Endothelial cell of umbilical vein (primary cell): ENCODE results near the gene PDE3B. TPM values are rescaled to one million over a fixed set of nuclear protein-coding genes. Genes with fewer than 3 reads are reported as not detected.

ENCODE experiments used
- BruUV-seq: library from RNA; stranded (reverse); fragments of 400-500 nt; replicated peaks from 2 replicates; lab custom pipeline; 2021; lab: Mats Ljungman, UMichigan
- CTCF ChIA-PET: fragments of 300-600, 350-600 bp; sonication (Branson Sonifier 250); formaldehyde crosslinking; loops from one replicate; lab custom pipeline; 2021; ENCODE audit warnings: antibody characterized with exemption, inconsistent platforms; lab: Charles Lee
- POLR2A ChIA-PET: fragments of 300-600, 350-600 bp; sonication (Branson Sonifier 250); formaldehyde crosslinking; loops from one replicate; lab custom pipeline; 2021; ENCODE audit warnings: antibody characterized with exemption, inconsistent platforms; lab: Charles Lee
- DNase-seq: peaks from one replicate; pipeline ENCODE4 v3.0.0-alpha.2; 2011; ENCODE audit warnings: low read depth, low spot score
- FAIRE-seq: peaks from 2 replicates; lab custom pipeline; 2011; peaks lifted over from hg19 to GRCh38; lab: Jason Lieb, UNC
- H2AFZ ChIP-seq: 2 replicates; pipeline ENCODE4 v1.6.0; 2012; ENCODE audit warnings: low read depth, low read length, control low read depth, inconsistent platforms
- H3K27ac ChIP-seq: 2 replicates; pipeline ENCODE4 v1.5.1; 2011; ENCODE audit warnings: low read depth, mild to moderate bottlenecking, control low read depth, low read length, moderate library complexity; ENCODE audit not compliant: insufficient read depth
- H3K27me3 ChIP-seq, 2 experiments: 2 replicates each; pipeline versions ENCODE4 v1.6.0 to v1.6.1; 2011; ENCODE audit warnings: low read length in 2 of 2, mixed read lengths in 1 of 2; ENCODE audit not compliant: control insufficient read depth in 2 of 2, insufficient read depth in 2 of 2
- H3K36me3 ChIP-seq, 2 experiments: 2 replicates in 1 of 2; 3 replicates in 1 of 2; pipeline ENCODE4 v1.5.1; 2011; ENCODE audit warnings: low read length in 2 of 2, mild to moderate bottlenecking in 1 of 2, moderate library complexity in 1 of 2; ENCODE audit not compliant: control insufficient read depth in 2 of 2, insufficient read depth in 2 of 2; ENCODE audit errors: extremely low read depth in 1 of 2
- H3K4me1 ChIP-seq: 3 replicates; pipeline ENCODE4 v1.5.1; 2011; ENCODE audit warnings: mild to moderate bottlenecking, low read length; ENCODE audit not compliant: control insufficient read depth, insufficient read depth; ENCODE audit errors: extremely low read depth
- H3K4me2 ChIP-seq: 2 replicates; pipeline ENCODE4 v1.6.1; 2011; ENCODE audit warnings: low read length, control low read depth, mixed read lengths; ENCODE audit not compliant: insufficient read depth
- H3K4me3 ChIP-seq, 3 experiments: fragments of 200-600 bp in 1 of 3; sonication (generic), shearing (Covaris generic) in 1 of 3; replicated peaks in 1 of 3; 2 replicates each; pipeline ENCODE4 v1.5.1; 2011 to 2016; ENCODE audit warnings: control low read depth in 3 of 3, low read length in 3 of 3, mild to moderate bottlenecking in 2 of 3, inconsistent platforms in 1 of 3, low read depth in 1 of 3, moderate library complexity in 1 of 3; ENCODE audit not compliant: insufficient read depth in 1 of 3
- H3K79me2 ChIP-seq: 2 replicates; pipeline ENCODE4 v1.6.0; 2012; ENCODE audit warnings: low read length, inconsistent platforms; ENCODE audit not compliant: control insufficient read depth, insufficient read depth
- H3K9ac ChIP-seq: replicated peaks from 2 replicates; pipeline ENCODE3; 2011; ENCODE audit warnings: low read length, control low read depth; ENCODE audit not compliant: insufficient read depth; ENCODE audit errors: extremely low read depth
- H3K9me1 ChIP-seq: replicated peaks from 3 replicates; pipeline ENCODE4 v1.6.0; 2011; ENCODE audit warnings: mild to moderate bottlenecking, low read length; ENCODE audit not compliant: control insufficient read depth, insufficient read depth; ENCODE audit errors: extremely low read depth
- H3K9me3 ChIP-seq: replicated peaks from 2 replicates; pipeline ENCODE4 v1.5.1; 2012; ENCODE audit warnings: low read length, inconsistent platforms; ENCODE audit not compliant: control insufficient read depth, insufficient read depth
- H4K20me1 ChIP-seq: replicated peaks from 2 replicates; pipeline ENCODE3; 2011; ENCODE audit warnings: mild to moderate bottlenecking, low read length; ENCODE audit not compliant: control insufficient read depth, insufficient read depth; ENCODE audit errors: extremely low read depth
- EZH2 ChIP-seq: IDR thresholded peaks from 2 replicates; pipeline ENCODE4 v1.6.1; 2012; ENCODE audit warnings: borderline replicate concordance, low read depth, mild to moderate bottlenecking, moderate library complexity, low read length, inconsistent platforms; ENCODE audit not compliant: severe bottlenecking
- FOS ChIP-seq: IDR thresholded peaks from 2 replicates; pipeline ENCODE4 v1.6.1; 2011; ENCODE audit warnings: mild to moderate bottlenecking, low read length, moderate library complexity, borderline replicate concordance; ENCODE audit not compliant: insufficient read depth
- GATA2 ChIP-seq: IDR thresholded peaks from 2 replicates; pipeline ENCODE4 v1.7.0; 2011; ENCODE audit warnings: low read depth, mild to moderate bottlenecking, moderate library complexity, mixed read lengths, low read length; ENCODE audit not compliant: insufficient read length, insufficient read depth
- JUN ChIP-seq: IDR thresholded peaks from 2 replicates; pipeline ENCODE4 v1.6.1; 2011; ENCODE audit warnings: borderline replicate concordance, low read depth; ENCODE audit not compliant: insufficient read length, insufficient read depth
- POLR2A ChIP-seq: IDR thresholded peaks from 2 replicates; pipeline ENCODE4 v1.6.1; 2012; ENCODE audit warnings: low read depth, mild to moderate bottlenecking, control low read depth, low read length
- POLR2AphosphoS5 ChIP-seq: IDR thresholded peaks from 2 replicates; pipeline ENCODE4 v1.6.1; 2012; ENCODE audit warnings: low read depth, mild to moderate bottlenecking, control low read depth, low read length, moderate library complexity; ENCODE audit not compliant: insufficient read depth
- dilution Hi-C: fragments of 300-500 bp; cut with MboI; formaldehyde crosslinking; loops from one replicate; pipeline ENCODE4 v1.15.0; 2019; ENCODE audit warnings: low sequenced_read_pairs; ENCODE audit not compliant: extremely low pct_ligation_motif_present
- intact Hi-C: fragments of 100-400 bp; cut with micrococcal nuclease; formaldehyde crosslinking; loops from one replicate; pipeline ENCODE4 v1.10.0; 2022
- polyA plus RNA-seq, 4 experiments: library from polyadenylated mRNA; depleted of rRNA in 3 of 4; stranded (reverse) in 3 of 4; unstranded in 1 of 4; fragments of >200 nt; gene quantifications; 2 replicates each; pipeline versions ENCODE4 v1.2.1 to v1.2.3, GENCODE V29; 2011 to 2012; ENCODE audit warnings: missing spikeins in 1 of 4
- total RNA-seq: library from RNA; stranded (reverse); gene quantifications from 2 replicates; pipeline ENCODE4 v1.2.3, GENCODE V29; 2021
- TF ChIP-seq, protein P1 (sequence below): IDR thresholded peaks from 2 replicates; pipeline ENCODE4 v1.6.1; 2011; ENCODE audit not compliant: insufficient read depth, insufficient read length

Gene PDE3B
- total and polyA plus RNA-seq, 2 donors (not counting 3 experiments of a cell fraction or from before 2014, with no cell fraction given): 0.26 to 1.9 TPM

DNA sequence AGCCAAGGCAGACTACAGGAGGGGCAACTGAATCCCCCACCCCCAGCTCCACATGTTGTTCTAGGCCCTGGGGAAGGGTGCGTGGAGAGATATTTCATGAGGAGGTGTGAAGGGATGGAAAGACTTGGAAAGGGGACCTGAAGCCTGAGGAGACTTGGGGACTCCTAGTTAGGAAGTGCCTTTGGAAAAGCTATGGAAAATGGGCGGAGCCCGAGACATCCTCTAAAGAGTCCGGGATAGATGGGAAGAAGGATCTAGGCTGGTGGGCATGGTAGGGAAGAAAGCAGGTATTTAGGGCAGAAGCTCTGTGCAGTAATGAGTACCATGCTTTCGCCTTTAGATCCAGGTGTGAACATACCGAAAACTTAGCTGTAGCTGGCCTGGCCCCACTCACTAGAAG, 263.4 kb downstream of the PDE3B start:
- TF ChIP-seq POLR2AphosphoS5 (no peak), GATA2 (no peak), JUN (no peak), FOS (no peak), POLR2A (no peak), EZH2 (no peak)
- TF ChIP-seq, protein P1, sequence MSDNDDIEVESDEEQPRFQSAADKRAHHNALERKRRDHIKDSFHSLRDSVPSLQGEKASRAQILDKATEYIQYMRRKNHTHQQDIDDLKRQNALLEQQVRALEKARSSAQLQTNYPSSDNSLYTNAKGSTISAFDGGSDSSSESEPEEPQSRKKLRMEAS: no peak
- Histone ChIP-seq H3K9ac (no peak overlapping the region), H4K20me1 (no peaks in the 10 kb centered on the region), H3K9me1 (no peaks in the 10 kb centered on the region), H3K4me3 (no peak overlapping the region), H2AFZ (no peak overlapping the region), H3K4me2 (no peak overlapping the region), H3K79me2 (no peaks in the 10 kb centered on the region), H3K27ac (no peak overlapping the region), H3K4me1 (peaks cover 18% of the 10 kb centered on the region), H3K36me3 (no peaks in the 10 kb centered on the region), H3K27me3 (peaks cover 0 to 11% of the 10 kb centered on the region in 2 experiments), H3K9me3 (no peaks in the 10 kb centered on the region)
- POLR2A ChIA-PET: interaction anchor here (1.0 to 1.9 kb wide), 3 partner anchors 15 to 117 kb away, joined by 3 to 10 read pairs (median 7); partner anchors contain the start of gene CYP2R1
- BruUV-seq: no TSS peak
- FAIRE-seq: no peak
- intact Hi-C loops: loop anchor here (1.0 to 5.0 kb wide), 5 partner anchors 117 to 385 kb away; partner anchors contain the start of genes PDE3B and PSMA1
- no peak for DNase-seq
- dilution Hi-C loops: no loop called here
- CTCF ChIA-PET: interaction anchor here (0.7 to 9.7 kb wide), 36 partner anchors 8 to 1707 kb away, joined by 3 to 833 read pairs (median 12); partner anchors contain the start of genes CALCB and CYP2R1
